RWPE2 (cell line): ENCODE data around the gene SEC24D.

Experiments
- ATAC-seq: fragments of 200-7000 bp; cut with Tn5 transposase; 3 replicates; pipeline ENCODE4 v1.9.1; 2021; ENCODE audit warnings: low read depth
- DNase-seq: peaks from one replicate; pipeline ENCODE4 v3.0.0-alpha.2; 2020; ENCODE audit warnings: low spot score
- H3K27ac ChIP-seq: fragments of 450-650 bp; 2 replicates; pipeline ENCODE4 v1.5.1; 2017; ENCODE audit warnings: mild to moderate bottlenecking; ENCODE audit not compliant: poor library complexity, severe bottlenecking
- H3K27me3 ChIP-seq: fragments of 250-450 bp; sonication (Bioruptor Pico); 2 replicates; pipeline ENCODE4 v1.5.1; 2021; ENCODE audit warnings: mild to moderate bottlenecking, moderate library complexity; ENCODE audit not compliant: insufficient read depth, poor library complexity, severe bottlenecking
- H3K36me3 ChIP-seq: fragments of 250-450 bp; sonication (Bioruptor Pico); 2 replicates; pipeline ENCODE4 v1.5.1; 2020; ENCODE audit warnings: low read depth, mild to moderate bottlenecking, moderate library complexity
- H3K4me1 ChIP-seq: fragments of 250-450 bp; sonication (Bioruptor Pico); 2 replicates; pipeline ENCODE4 v1.5.1; 2021; ENCODE audit warnings: mild to moderate bottlenecking, moderate library complexity; ENCODE audit not compliant: insufficient read depth, poor library complexity, severe bottlenecking
- H3K4me3 ChIP-seq: fragments of 250-450 bp; sonication (Bioruptor Pico); 2 replicates; pipeline ENCODE4 v1.5.1; 2021; ENCODE audit warnings: mild to moderate bottlenecking, moderate library complexity; ENCODE audit not compliant: severe bottlenecking
- H3K9me3 ChIP-seq: fragments of 250-450 bp; sonication (Bioruptor Pico); 2 replicates; pipeline ENCODE4 v1.5.1; 2021; ENCODE audit warnings: mild to moderate bottlenecking, moderate library complexity; ENCODE audit not compliant: severe bottlenecking
- TF ChIP-seq, protein P1 (sequence below): fragments of 450-650 bp; IDR thresholded peaks from one replicate; pipeline ENCODE4 v1.5.1; 2017; ENCODE audit warnings: mild to moderate bottlenecking, moderate library complexity; ENCODE audit not compliant: poor library complexity, severe bottlenecking

The SEC24D gene

DNA sequence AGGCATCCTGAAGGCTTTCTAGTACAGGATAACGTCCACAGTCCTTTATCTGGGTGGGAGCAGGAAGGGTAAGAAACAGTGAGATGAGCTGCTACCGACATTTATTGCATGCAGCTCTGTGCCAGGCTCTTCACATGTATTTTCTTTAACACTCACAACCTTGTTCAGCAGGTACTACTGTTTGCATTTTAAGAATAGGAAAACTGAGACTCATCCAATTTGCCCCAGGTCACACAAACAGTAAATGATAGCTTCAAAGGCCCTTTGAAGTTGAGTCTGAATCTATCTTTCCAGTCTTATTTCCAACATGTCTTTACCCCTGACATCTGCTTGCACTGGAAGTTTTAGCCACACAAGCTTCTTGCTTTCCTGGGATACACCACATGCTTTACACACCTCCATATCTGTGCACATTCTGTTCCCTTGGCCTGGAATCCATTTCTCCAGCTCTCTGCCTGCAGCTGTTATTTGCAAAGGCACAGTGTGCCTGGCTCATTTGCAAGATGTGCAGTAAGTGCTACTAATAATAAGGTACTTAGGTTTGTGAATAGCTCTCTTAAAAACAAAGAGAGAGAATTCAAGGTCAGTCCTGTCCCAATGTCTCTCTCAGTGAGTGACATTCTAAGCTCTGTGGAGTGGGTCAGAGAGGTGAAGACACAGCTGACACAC, 89.5 kb downstream of the SEC24D start:
- no peak for DNase-seq
- TF ChIP-seq, protein P1, sequence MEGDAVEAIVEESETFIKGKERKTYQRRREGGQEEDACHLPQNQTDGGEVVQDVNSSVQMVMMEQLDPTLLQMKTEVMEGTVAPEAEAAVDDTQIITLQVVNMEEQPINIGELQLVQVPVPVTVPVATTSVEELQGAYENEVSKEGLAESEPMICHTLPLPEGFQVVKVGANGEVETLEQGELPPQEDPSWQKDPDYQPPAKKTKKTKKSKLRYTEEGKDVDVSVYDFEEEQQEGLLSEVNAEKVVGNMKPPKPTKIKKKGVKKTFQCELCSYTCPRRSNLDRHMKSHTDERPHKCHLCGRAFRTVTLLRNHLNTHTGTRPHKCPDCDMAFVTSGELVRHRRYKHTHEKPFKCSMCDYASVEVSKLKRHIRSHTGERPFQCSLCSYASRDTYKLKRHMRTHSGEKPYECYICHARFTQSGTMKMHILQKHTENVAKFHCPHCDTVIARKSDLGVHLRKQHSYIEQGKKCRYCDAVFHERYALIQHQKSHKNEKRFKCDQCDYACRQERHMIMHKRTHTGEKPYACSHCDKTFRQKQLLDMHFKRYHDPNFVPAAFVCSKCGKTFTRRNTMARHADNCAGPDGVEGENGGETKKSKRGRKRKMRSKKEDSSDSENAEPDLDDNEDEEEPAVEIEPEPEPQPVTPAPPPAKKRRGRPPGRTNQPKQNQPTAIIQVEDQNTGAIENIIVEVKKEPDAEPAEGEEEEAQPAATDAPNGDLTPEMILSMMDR: no peak
- Histone ChIP-seq H3K27ac (no peak overlapping the region), H3K9me3 (no peaks in the 10 kb centered on the region), H3K36me3 (peaks cover 64% of the 10 kb centered on the region), H3K27me3 (no peaks in the 10 kb centered on the region), H3K4me1 (no peaks in the 10 kb centered on the region), H3K4me3 (no peak overlapping the region)
- ATAC-seq: no peak

DNA sequence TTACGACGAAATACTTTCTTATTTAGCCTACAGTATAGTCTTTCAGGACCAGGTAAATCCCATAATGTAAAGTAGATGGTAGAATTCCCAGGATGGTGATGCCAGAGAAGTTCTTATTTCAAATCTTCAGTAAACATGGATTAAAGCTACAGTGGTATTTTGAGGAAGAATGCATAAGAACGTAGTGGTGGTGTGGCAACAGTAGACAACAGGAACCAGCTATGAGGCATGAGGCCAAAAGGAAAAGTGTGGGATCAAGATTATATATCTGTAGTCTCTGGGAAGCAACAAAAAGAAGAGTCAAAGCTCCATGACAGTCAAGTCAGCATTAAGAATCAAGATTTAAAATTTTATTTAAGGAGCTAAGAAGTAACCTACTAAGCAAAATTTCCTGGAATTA, 90.6 kb downstream of the SEC24D start:
- ATAC-seq: no peak
- H3K9me3 ChIP-seq: no peaks in the 10 kb centered on the region

GRCh38 chr4:118743867-118744266, 92.1 kb downstream of the SEC24D start:
- DNase-seq (no peak), ATAC-seq (no peak)
- Histone ChIP-seq H3K4me1 (no peaks in the 10 kb centered on the region), H3K4me3 (no peak overlapping the region), H3K27me3 (no peaks in the 10 kb centered on the region), H3K36me3 (peaks cover 69% of the 10 kb centered on the region), H3K27ac (no peak overlapping the region), H3K9me3 (no peaks in the 10 kb centered on the region)
- TF ChIP-seq, protein P1: no peak

More for the DNA sequence above, 90.6 kb downstream of the SEC24D start:
- Histone ChIP-seq H3K4me3 (no peak overlapping the region), H3K27ac (no peak overlapping the region), H3K27me3 (no peaks in the 10 kb centered on the region), H3K36me3 (peaks cover 64% of the 10 kb centered on the region), H3K4me1 (no peaks in the 10 kb centered on the region)
- TF ChIP-seq, protein P1: no peak
- no peak for DNase-seq

GRCh38 chr4:118742050-118742449, 93.9 kb downstream of the SEC24D start:
- H3K27me3 ChIP-seq: no peaks in the 10 kb centered on the region
- no peak for DNase-seq
- H3K36me3 ChIP-seq: peaks cover 80% of the 10 kb centered on the region
- no peaks in the 10 kb centered on the region for H3K9me3 ChIP-seq
- TF ChIP-seq, protein P1: no peak
- H3K4me3 ChIP-seq: no peak overlapping the region
- H3K27ac ChIP-seq: no peak overlapping the region
- no peaks in the 10 kb centered on the region for H3K4me1 ChIP-seq
- ATAC-seq: no peak

DNA sequence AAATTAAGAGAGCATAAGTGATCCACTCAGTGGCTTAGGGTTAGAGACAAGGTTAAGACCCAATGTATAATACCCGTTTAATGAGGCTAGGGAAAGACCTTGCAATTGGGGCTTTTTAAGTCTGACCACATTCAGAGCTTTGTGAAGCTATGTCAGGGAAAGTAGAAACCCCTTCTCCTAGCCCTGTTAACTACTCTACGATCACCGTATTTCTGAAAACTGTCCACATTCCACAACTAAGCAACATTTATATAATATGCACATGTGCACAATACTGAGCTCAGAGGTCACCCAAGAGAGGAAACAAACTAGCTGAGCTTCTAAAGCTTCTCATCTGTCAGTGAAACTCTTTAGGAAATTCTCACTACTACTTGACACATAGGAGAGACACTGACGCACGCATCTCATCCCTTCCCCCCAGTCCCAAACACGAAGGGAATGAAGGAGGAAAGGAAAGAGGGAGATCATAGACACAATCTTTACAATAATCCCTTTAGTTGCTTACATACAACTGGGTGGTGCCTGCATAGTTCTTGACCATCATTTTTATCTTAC, 94.5 kb downstream of the SEC24D start:
- ATAC-seq (no peak), DNase-seq (no peak)
- Histone ChIP-seq H3K9me3 (no peaks in the 10 kb centered on the region), H3K36me3 (peaks cover 80% of the 10 kb centered on the region), H3K27me3 (no peaks in the 10 kb centered on the region), H3K4me1 (no peaks in the 10 kb centered on the region), H3K4me3 (no peak overlapping the region), H3K27ac (no peak overlapping the region)
- TF ChIP-seq, protein P1: no peak
